HCT116 (cell line): ENCODE results near the gene FOXS1. TPM values are rescaled to one million over a fixed set of nuclear protein-coding genes. Genes with fewer than 3 reads are reported as not detected.

ENCODE experiments used
- ATAC-seq: fragments of 200-7000 bp; cut with Tn5 transposase; 2 replicates; pipeline ENCODE4 v1.9.1; 2020; ENCODE audit warnings: mild to moderate bottlenecking, moderate library complexity
- BruUV-seq: library from RNA; stranded (reverse); fragments of 400-500 nt; replicated peaks from 2 replicates; lab custom pipeline; 2021; lab: Mats Ljungman, UMichigan
- CTCF ChIA-PET: fragments of 300-600 bp; sonication (Branson Sonifier 250); formaldehyde crosslinking; loops from one replicate; lab custom pipeline; 2021; ENCODE audit warnings: antibody characterized with exemption; lab: Charles Lee
- POLR2A ChIA-PET: fragments of 300-600, 350-600 bp; sonication (Branson Sonifier 250); formaldehyde crosslinking; loops from one replicate; lab custom pipeline; 2021; ENCODE audit warnings: antibody characterized with exemption; lab: Charles Lee
- RAD21 ChIA-PET, 2 experiments: fragments of 300-600 bp; sonication (Branson Sonifier 250); formaldehyde crosslinking; loops; one replicate each; lab custom pipeline; 2023; ENCODE audit warnings: low total read pairs in 2 of 2; ENCODE audit not compliant: uncharacterized antibody in 2 of 2, unreplicated experiment in 2 of 2, low non-redundant PET in 1 of 2; lab: Charles Lee
- DNase-seq: peaks from one replicate; pipeline ENCODE4 v3.0.0-alpha.2; 2010; ENCODE audit warnings: low read depth, low spot score
- H2AFZ ChIP-seq: fragments of 200-600 bp; shearing (Covaris generic), sonication (generic); 2 replicates; pipeline ENCODE4 v1.6.1; 2017; ENCODE audit warnings: low read depth, mixed run types, mixed read lengths, antibody characterized with exemption, low read length; ENCODE audit not compliant: poor library complexity, severe bottlenecking
- H3K27ac ChIP-seq: 2 replicates; pipeline ENCODE4 v1.5.1; 2012; ENCODE audit warnings: low read depth, low read length
- H3K27me3 ChIP-seq: fragments of 200-600 bp; sonication (generic); 2 replicates; pipeline ENCODE4 v1.6.1; 2016; ENCODE audit warnings: mixed run types, low read length, mixed read lengths; ENCODE audit not compliant: insufficient read depth
- H3K36me3 ChIP-seq, 2 experiments: fragments of 200-500 bp in 1 of 2; fragments of 200-600 bp in 1 of 2; sonication (Bioruptor generic) in 1 of 2; sonication (generic) in 1 of 2; 2 replicates each; pipeline versions ENCODE4 v1.5.1 to v1.6.1; 2014 to 2016; ENCODE audit warnings: low read length in 2 of 2, inconsistent platforms in 1 of 2, mixed read lengths in 1 of 2, mixed run types in 1 of 2; ENCODE audit not compliant: insufficient read depth in 2 of 2, control insufficient read depth in 1 of 2
- H3K4me1 ChIP-seq, 2 experiments: fragments of 200-600 bp in 1 of 2; sonication (generic) in 1 of 2; 2 replicates each; pipeline versions ENCODE4 v1.5.1 to v1.6.1; 2012 to 2017; ENCODE audit warnings: low read length in 2 of 2, inconsistent platforms in 1 of 2, mild to moderate bottlenecking in 1 of 2, mixed read lengths in 1 of 2, mixed run types in 1 of 2, moderate library complexity in 1 of 2; ENCODE audit not compliant: insufficient read depth in 2 of 2, control insufficient read depth in 1 of 2
- H3K4me2 ChIP-seq: fragments of 200-600 bp; sonication (generic); 2 replicates; pipeline ENCODE4 v1.6.1; 2017; ENCODE audit warnings: mixed run types, low read length, mixed read lengths
- H3K4me3 ChIP-seq, 2 experiments: fragments of 200-600 bp in 1 of 2; sonication (generic) in 1 of 2; replicated peaks in 1 of 2; 2 replicates each; pipeline ENCODE4 v1.5.1; 2011 to 2016; ENCODE audit warnings: low read length in 2 of 2, control low read depth in 1 of 2, low read depth in 1 of 2, mild to moderate bottlenecking in 1 of 2, mixed read lengths in 1 of 2, mixed run types in 1 of 2
- H3K79me2 ChIP-seq: fragments of 200-600 bp; sonication (generic); 2 replicates; pipeline ENCODE4 v1.6.1; 2017; ENCODE audit warnings: mild to moderate bottlenecking, mixed run types, low read length, moderate library complexity, mixed read lengths; ENCODE audit not compliant: insufficient read depth
- H3K9ac ChIP-seq: fragments of 200-600 bp; sonication (generic); 2 replicates; pipeline ENCODE4 v1.6.1; 2016; ENCODE audit warnings: low read length, mixed read lengths
- H3K9me2 ChIP-seq: fragments of 200-600 bp; sonication (generic), shearing (Covaris generic); 2 replicates; pipeline ENCODE4 v1.6.1; 2017; ENCODE audit warnings: mixed run types, mild to moderate bottlenecking, moderate library complexity; ENCODE audit not compliant: insufficient read depth
- H3K9me3 ChIP-seq, 2 experiments: fragments of 200-500 bp in 1 of 2; fragments of 200-600 bp in 1 of 2; sonication (Bioruptor generic) in 1 of 2; sonication (generic) in 1 of 2; 2 replicates each; pipeline ENCODE4 v1.6.1; 2014 to 2017; ENCODE audit warnings: low read length in 2 of 2, mixed read lengths in 2 of 2, inconsistent platforms in 1 of 2, low read depth in 1 of 2, mild to moderate bottlenecking in 1 of 2, mixed run types in 1 of 2, moderate library complexity in 1 of 2; ENCODE audit not compliant: control insufficient read depth in 1 of 2, insufficient read depth in 1 of 2
- H4K20me1 ChIP-seq: fragments of 200-600 bp; sonication (generic), shearing (Covaris generic); 2 replicates; pipeline ENCODE4 v1.6.1; 2017; ENCODE audit warnings: mixed run types, mild to moderate bottlenecking, moderate library complexity; ENCODE audit not compliant: insufficient read depth
- CBX3 ChIP-seq: IDR thresholded peaks from 2 replicates; pipeline ENCODE4 v1.6.1; 2012; ENCODE audit warnings: low read depth
- CEBPB ChIP-seq: IDR thresholded peaks from 2 replicates; pipeline ENCODE4 v1.6.1; 2012; ENCODE audit warnings: low read depth
- EZH2 ChIP-seq: fragments of 200-600 bp; sonication (generic); IDR thresholded peaks from 2 replicates; pipeline ENCODE4 v1.6.1; 2017; ENCODE audit warnings: antibody characterized with exemption, mixed run types
- EZH2phosphoT487 ChIP-seq: fragments of 200-600 bp; IDR thresholded peaks from 2 replicates; pipeline ENCODE4 v1.6.1; 2018; ENCODE audit warnings: antibody characterized with exemption, borderline replicate concordance
- JUND ChIP-seq: IDR thresholded peaks from 2 replicates; pipeline ENCODE4 v1.6.1; 2012
- MAX ChIP-seq: IDR thresholded peaks from 2 replicates; pipeline ENCODE4 v1.6.1; 2012
- POLR2A ChIP-seq: IDR thresholded peaks from 2 replicates; pipeline ENCODE4 v1.7.0; 2011; ENCODE audit warnings: borderline replicate concordance; ENCODE audit not compliant: insufficient read depth, insufficient read length; ENCODE audit errors: extremely low read depth
- POLR2AphosphoS5 ChIP-seq: IDR thresholded peaks from 2 replicates; pipeline ENCODE4 v1.6.1; 2011; ENCODE audit warnings: mild to moderate bottlenecking, low read depth, low read length, moderate library complexity
- RAD21 ChIP-seq: IDR thresholded peaks from 2 replicates; pipeline ENCODE4 v1.6.1; 2012; ENCODE audit warnings: low read depth, mild to moderate bottlenecking
- SIN3A ChIP-seq: IDR thresholded peaks from 2 replicates; pipeline ENCODE4 v1.6.1; 2012; ENCODE audit warnings: low read depth
- SP1 ChIP-seq: IDR thresholded peaks from 2 replicates; pipeline ENCODE4 v1.6.1; 2012; ENCODE audit warnings: low read depth
- SRF ChIP-seq: IDR thresholded peaks from 2 replicates; pipeline ENCODE4 v1.6.1; 2012; ENCODE audit warnings: low read depth
- TCF7L2 ChIP-seq: IDR thresholded peaks from 2 replicates; pipeline ENCODE4 v1.7.0; 2011; ENCODE audit warnings: borderline replicate concordance, inconsistent platforms; ENCODE audit not compliant: insufficient read depth, insufficient read length; ENCODE audit errors: extremely low read depth
- YY1 ChIP-seq: IDR thresholded peaks from 2 replicates; pipeline ENCODE4 v1.6.1; 2011; ENCODE audit warnings: low read length, low read depth, moderate library complexity, mild to moderate bottlenecking; ENCODE audit not compliant: insufficient replicate concordance; ENCODE audit errors: extremely low read depth
- ZBTB33 ChIP-seq: IDR thresholded peaks from 2 replicates; pipeline ENCODE4 v1.6.1; 2011; ENCODE audit warnings: mild to moderate bottlenecking, low read length, moderate library complexity; ENCODE audit not compliant: insufficient replicate concordance; ENCODE audit errors: extremely low read depth
- ZFX ChIP-seq: fragments of 450-650 bp; IDR thresholded peaks from 2 replicates; pipeline ENCODE4 v1.6.1; 2017
- intact Hi-C: fragments of 100-400 bp; cut with micrococcal nuclease; formaldehyde crosslinking; loops from 2 replicates; pipeline ENCODE4 v1.10.0; 2022
- total RNA-seq: library from RNA; stranded (reverse); gene quantifications from one replicate; pipeline ENCODE4 v1.2.1, GENCODE V29; 2021; ENCODE audit not compliant: unreplicated experiment
- TF ChIP-seq, protein P1 (sequence below): IDR thresholded peaks from 2 replicates; pipeline ENCODE4 v1.6.1; 2012
- TF ChIP-seq, protein P2 (sequence below): IDR thresholded peaks from 2 replicates; pipeline ENCODE4 v1.6.1; 2012; ENCODE audit warnings: low read depth
- TF ChIP-seq, protein P3 (sequence below), 3 experiments: fragments of 200-600 bp in 1 of 3; sonication (generic) in 1 of 3; IDR thresholded peaks in 2 of 3; conservative IDR thresholded peaks in 1 of 3; 2 replicates each; pipeline ENCODE4 v1.5.1; 2012 to 2017; ENCODE audit warnings: low read depth in 2 of 3, low read length in 2 of 3, antibody characterized with exemption in 1 of 3, borderline replicate concordance in 1 of 3, control low read depth in 1 of 3, mild to moderate bottlenecking in 1 of 3, mixed read lengths in 1 of 3, mixed run types in 1 of 3, moderate library complexity in 1 of 3; ENCODE audit not compliant: insufficient read depth in 1 of 3

Gene FOXS1
- total RNA-seq, 1 experiment from 2014 or later = not detected

DNA sequence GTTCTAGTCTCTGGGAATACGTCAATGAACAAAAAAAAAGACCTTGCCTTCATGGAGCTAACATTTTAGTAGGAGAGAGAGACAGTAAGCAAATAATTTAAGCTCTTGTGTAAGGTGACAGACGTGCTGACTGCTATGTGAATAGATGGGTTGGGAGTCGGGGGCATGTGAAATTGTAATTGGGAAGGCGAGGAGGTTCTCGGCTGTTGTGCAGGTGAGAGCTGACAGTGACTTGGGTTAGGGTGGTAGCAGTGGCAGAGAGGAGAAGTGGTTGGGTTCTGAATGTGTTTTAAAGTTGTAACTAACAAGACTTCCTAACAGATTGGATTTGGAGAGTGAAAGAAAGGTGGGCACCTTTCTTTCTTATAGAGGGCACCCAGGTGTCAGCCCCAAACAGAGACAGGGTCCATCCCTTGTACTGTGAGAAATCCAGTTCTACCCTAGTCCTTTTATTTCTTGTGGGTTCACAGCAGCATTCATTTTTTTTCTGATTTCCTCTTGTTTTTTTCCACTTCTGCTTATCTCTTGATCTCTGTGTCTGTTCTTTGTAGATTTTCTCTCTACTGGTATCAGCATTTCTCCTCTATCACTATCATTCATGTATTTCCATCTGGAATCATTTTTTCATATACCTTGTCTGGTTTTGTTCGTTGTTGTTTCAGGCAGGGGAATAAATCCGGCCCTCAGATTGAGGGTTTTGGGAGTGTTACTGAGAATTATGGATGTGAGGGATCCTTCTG lies 41.7 kb downstream of the FOXS1 start:
- intact Hi-C loops = no loop called here
- Histone ChIP-seq H3K79me2 (0 out of 2 replicates have a peak, but pooled peaks cover 5% of the 10 kb centered on the region), H3K27me3 (no peaks in the 10 kb centered on the region), H3K9me2 (no peaks in the 10 kb centered on the region), H3K9ac (no peak overlapping the region), H3K4me2 (no peak overlapping the region), H4K20me1 (no peaks in the 10 kb centered on the region; the same call in 1 of the 2 replicates), H3K4me1 (no peaks in the 10 kb centered on the region), H3K36me3 (peaks cover 35 to 54% of the 10 kb centered on the region in 2 experiments), H3K4me3 (no peak overlapping the region), H3K9me3 (no peaks in the 10 kb centered on the region), H3K27ac (no peak overlapping the region), H2AFZ (no peak overlapping the region)
- no peak for DNase-seq
- TF ChIP-seq POLR2AphosphoS5 (no peak), RAD21 (no peak), MAX (no peak), ZFX (no peak), SIN3A (no peak), SRF (no peak), YY1 (no peak), POLR2A (no peak), JUND (no peak), CBX3 (no peak), EZH2 (no peak), EZH2phosphoT487 (no peak), ZBTB33 (no peak), TCF7L2 (no peak), SP1 (no peak), CEBPB (no peak)
- TF ChIP-seq, protein P1, sequence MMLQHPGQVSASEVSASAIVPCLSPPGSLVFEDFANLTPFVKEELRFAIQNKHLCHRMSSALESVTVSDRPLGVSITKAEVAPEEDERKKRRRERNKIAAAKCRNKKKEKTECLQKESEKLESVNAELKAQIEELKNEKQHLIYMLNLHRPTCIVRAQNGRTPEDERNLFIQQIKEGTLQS = no peak
- TF ChIP-seq, protein P2, sequence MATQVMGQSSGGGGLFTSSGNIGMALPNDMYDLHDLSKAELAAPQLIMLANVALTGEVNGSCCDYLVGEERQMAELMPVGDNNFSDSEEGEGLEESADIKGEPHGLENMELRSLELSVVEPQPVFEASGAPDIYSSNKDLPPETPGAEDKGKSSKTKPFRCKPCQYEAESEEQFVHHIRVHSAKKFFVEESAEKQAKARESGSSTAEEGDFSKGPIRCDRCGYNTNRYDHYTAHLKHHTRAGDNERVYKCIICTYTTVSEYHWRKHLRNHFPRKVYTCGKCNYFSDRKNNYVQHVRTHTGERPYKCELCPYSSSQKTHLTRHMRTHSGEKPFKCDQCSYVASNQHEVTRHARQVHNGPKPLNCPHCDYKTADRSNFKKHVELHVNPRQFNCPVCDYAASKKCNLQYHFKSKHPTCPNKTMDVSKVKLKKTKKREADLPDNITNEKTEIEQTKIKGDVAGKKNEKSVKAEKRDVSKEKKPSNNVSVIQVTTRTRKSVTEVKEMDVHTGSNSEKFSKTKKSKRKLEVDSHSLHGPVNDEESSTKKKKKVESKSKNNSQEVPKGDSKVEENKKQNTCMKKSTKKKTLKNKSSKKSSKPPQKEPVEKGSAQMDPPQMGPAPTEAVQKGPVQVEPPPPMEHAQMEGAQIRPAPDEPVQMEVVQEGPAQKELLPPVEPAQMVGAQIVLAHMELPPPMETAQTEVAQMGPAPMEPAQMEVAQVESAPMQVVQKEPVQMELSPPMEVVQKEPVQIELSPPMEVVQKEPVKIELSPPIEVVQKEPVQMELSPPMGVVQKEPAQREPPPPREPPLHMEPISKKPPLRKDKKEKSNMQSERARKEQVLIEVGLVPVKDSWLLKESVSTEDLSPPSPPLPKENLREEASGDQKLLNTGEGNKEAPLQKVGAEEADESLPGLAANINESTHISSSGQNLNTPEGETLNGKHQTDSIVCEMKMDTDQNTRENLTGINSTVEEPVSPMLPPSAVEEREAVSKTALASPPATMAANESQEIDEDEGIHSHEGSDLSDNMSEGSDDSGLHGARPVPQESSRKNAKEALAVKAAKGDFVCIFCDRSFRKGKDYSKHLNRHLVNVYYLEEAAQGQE = no peak
- TF ChIP-seq, protein P3, sequence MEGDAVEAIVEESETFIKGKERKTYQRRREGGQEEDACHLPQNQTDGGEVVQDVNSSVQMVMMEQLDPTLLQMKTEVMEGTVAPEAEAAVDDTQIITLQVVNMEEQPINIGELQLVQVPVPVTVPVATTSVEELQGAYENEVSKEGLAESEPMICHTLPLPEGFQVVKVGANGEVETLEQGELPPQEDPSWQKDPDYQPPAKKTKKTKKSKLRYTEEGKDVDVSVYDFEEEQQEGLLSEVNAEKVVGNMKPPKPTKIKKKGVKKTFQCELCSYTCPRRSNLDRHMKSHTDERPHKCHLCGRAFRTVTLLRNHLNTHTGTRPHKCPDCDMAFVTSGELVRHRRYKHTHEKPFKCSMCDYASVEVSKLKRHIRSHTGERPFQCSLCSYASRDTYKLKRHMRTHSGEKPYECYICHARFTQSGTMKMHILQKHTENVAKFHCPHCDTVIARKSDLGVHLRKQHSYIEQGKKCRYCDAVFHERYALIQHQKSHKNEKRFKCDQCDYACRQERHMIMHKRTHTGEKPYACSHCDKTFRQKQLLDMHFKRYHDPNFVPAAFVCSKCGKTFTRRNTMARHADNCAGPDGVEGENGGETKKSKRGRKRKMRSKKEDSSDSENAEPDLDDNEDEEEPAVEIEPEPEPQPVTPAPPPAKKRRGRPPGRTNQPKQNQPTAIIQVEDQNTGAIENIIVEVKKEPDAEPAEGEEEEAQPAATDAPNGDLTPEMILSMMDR (IDR thresholded peaks at IDR 0.05 in 2 of 3, conservative IDR thresholded peaks at IDR 0.05 in 1 of 3; ENCODE audit: borderline replicate concordance in 1 of 3, insufficient read depth in 1 of 3, low read depth in 2 of 3, low read length in 2 of 3) = no peak
- BruUV-seq = no TSS peak
- POLR2A ChIA-PET = no interaction called here
- RAD21 ChIA-PET = no interaction called here
- no peak for ATAC-seq
- CTCF ChIA-PET = no interaction called here
